B cell (primary cell): ENCODE measurements around the gene MRAS.

Experiments
- CTCF ChIP-seq: fragments of 200-600 bp; IDR thresholded peaks from one replicate; pipeline ENCODE4 v1.8.0; 2022; ENCODE audit warnings: antibody characterized with exemption, mild to moderate bottlenecking
- EZH2 ChIP-seq: IDR thresholded peaks from 2 replicates; pipeline ENCODE4 v1.6.1; 2012; ENCODE audit warnings: borderline replicate concordance, low read depth, mild to moderate bottlenecking, moderate library complexity, low read length; ENCODE audit not compliant: insufficient read depth, poor library complexity, severe bottlenecking

- no peak for TF ChIP-seq CTCF
- no peak for TF ChIP-seq EZH2
Observed at GRCh38 chr3:138390582-138390932, 42.2 kb downstream of the MRAS start.
